22Rv1 (cell line): Measurements from ENCODE around the gene LCOR.
"Not testable (repeated sequence)": the region's sequence is repeated elsewhere in the genome, so short reads cannot be mapped to it uniquely, and the experiment has no call there.

Source experiments
- H3K27ac ChIP-seq: fragments of 450-650 bp; 2 replicates; pipeline ENCODE4 v1.5.1; 2017
- CTCF ChIP-seq: fragments of 450-650 bp; IDR thresholded peaks from 2 replicates; pipeline ENCODE4 v1.5.1; 2017; ENCODE audit warnings: mild to moderate bottlenecking
- ZFX ChIP-seq: fragments of 450-650 bp; IDR thresholded peaks from 2 replicates; pipeline ENCODE4 v1.6.1; 2017; ENCODE audit warnings: antibody characterized with exemption, borderline replicate concordance

LCOR gene

GRCh38 chr10:96840841-96841518 lies 8.9 kb downstream of the LCOR start:
- H3K27ac ChIP-seq, result no peak overlapping the region
- no peak for TF ChIP-seq ZFX
- TF ChIP-seq CTCF, result no peak

- no peak for TF ChIP-seq CTCF
- no peak for TF ChIP-seq ZFX
- no peak overlapping the region for H3K27ac ChIP-seq
These were observed 11.0 kb downstream of the LCOR start for GRCh38 chr10:96842896-96843723.

GRCh38 chr10:96843823-96844222 lies 11.7 kb downstream of the LCOR start:
- TF ChIP-seq ZFX, result no peak
- TF ChIP-seq CTCF, result no peak
- H3K27ac ChIP-seq, result no peak overlapping the region

GRCh38 chr10:96846395-96846794 lies 14.3 kb downstream of the LCOR start:
- TF ChIP-seq CTCF (no peak), ZFX (no peak)
- H3K27ac ChIP-seq, result no peak overlapping the region

GRCh38 chr10:96846926-96847325 lies 14.8 kb downstream of the LCOR start:
- H3K27ac ChIP-seq, result no peak overlapping the region
- TF ChIP-seq CTCF (no peak), ZFX (no peak)

- not testable (repeated sequence) for H3K27ac ChIP-seq
These were observed 15.3 kb downstream of the LCOR start for GRCh38 chr10:96847356-96847755.

GRCh38 chr10:96850113-96850512 lies 18.0 kb downstream of the LCOR start:
- no peak overlapping the region for H3K27ac ChIP-seq
- TF ChIP-seq ZFX, result no peak
- no peak for TF ChIP-seq CTCF
